BLaER1 (cell line): Measurements from ENCODE around the gene ABCB4.
"Not testable (repeated sequence)": the region's sequence is repeated elsewhere in the genome, so short reads cannot be mapped to it uniquely, and the experiment has no call there.

ENCODE experiments used
- H3K27ac ChIP-seq: shearing (Covaris generic); formaldehyde crosslinking; 2 replicates; pipeline ENCODE4 v1.8.1; 2022
- H3K27me3 ChIP-seq: shearing (Covaris generic); formaldehyde crosslinking; 2 replicates; pipeline ENCODE4 v1.8.1; 2022
- H3K36me3 ChIP-seq: shearing (Covaris generic); formaldehyde crosslinking; 2 replicates; pipeline ENCODE4 v1.8.1; 2022
- H3K4me1 ChIP-seq: shearing (Covaris generic); formaldehyde crosslinking; 2 replicates; pipeline ENCODE4 v1.8.1; 2022
- H3K4me2 ChIP-seq: shearing (Covaris generic); formaldehyde crosslinking; 2 replicates; pipeline ENCODE4 v1.8.1; 2022
- H3K4me3 ChIP-seq: shearing (Covaris generic); formaldehyde crosslinking; 2 replicates; pipeline ENCODE4 v1.8.1; 2022
- H3K9ac ChIP-seq: shearing (Covaris generic); formaldehyde crosslinking; 2 replicates; pipeline ENCODE4 v1.8.1; 2022
- H3K9me3 ChIP-seq: shearing (Covaris generic); formaldehyde crosslinking; 2 replicates; pipeline ENCODE4 v1.8.1; 2022
- H4K20me1 ChIP-seq: shearing (Covaris generic); formaldehyde crosslinking; 2 replicates; pipeline ENCODE4 v1.8.1; 2022
- Cebpa-rat ChIP-seq: shearing (Covaris generic); IDR thresholded peaks from 2 replicates; pipeline ENCODE4 v1.8.1; 2022

The ABCB4 gene

GRCh38 chr7:87480386-87480785, 4.9 kb upstream of the ABCB4 start:
- Histone ChIP-seq H3K36me3 (no peaks in the 10 kb centered on the region), H3K27me3 (no peaks in the 10 kb centered on the region), H3K4me3 (no peak overlapping the region), H3K9ac (no peak overlapping the region), H3K27ac (no peak overlapping the region), H3K4me1 (peaks cover 27% of the 10 kb centered on the region), H4K20me1 (no peaks in the 10 kb centered on the region), H3K9me3 (no peaks in the 10 kb centered on the region), H3K4me2 (no peak overlapping the region)
- no peak for TF ChIP-seq Cebpa-rat

DNA sequence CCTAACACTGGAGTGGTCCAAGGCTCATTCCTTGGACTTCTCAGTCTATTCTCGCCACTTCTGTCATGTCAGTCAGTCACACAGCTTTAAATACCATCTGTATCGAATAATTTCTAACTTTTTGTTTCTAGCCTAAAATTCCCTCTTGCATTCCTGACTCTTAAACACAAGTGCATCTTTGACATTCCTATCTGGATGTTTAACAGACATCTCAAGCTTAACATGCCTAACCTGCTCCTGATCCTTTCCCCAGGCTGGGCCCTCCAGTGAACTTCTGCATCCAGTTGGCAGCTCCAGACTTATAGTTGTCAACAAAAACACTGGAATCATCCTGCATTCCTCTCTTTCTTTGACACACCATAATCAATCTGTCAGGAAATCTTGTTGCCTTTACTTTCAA, 4.5 kb upstream of the ABCB4 start:
- H3K9ac ChIP-seq, result no peak overlapping the region
- H3K9me3 ChIP-seq, result no peaks in the 10 kb centered on the region
- no peak overlapping the region for H3K4me3 ChIP-seq
- H3K27me3 ChIP-seq, result no peaks in the 10 kb centered on the region
- no peaks in the 10 kb centered on the region for H3K36me3 ChIP-seq
- TF ChIP-seq Cebpa-rat, result no peak
- H3K4me2 ChIP-seq, result no peak overlapping the region
- no peak overlapping the region for H3K27ac ChIP-seq
- H4K20me1 ChIP-seq, result no peaks in the 10 kb centered on the region
- H3K4me1 ChIP-seq, result peaks cover 27% of the 10 kb centered on the region

GRCh38 chr7:87476179-87476557, 688 bp upstream of the ABCB4 start:
- Histone ChIP-seq H3K4me1 (peaks cover 27% of the 10 kb centered on the region), H3K9me3 (no peaks in the 10 kb centered on the region), H3K27me3 (no peaks in the 10 kb centered on the region), H3K4me3 (peak overlapping the region; percentile 77), H3K4me2 (peak overlapping the region; percentile 86), H3K9ac (peak overlapping the region; percentile 89), H3K27ac (peak overlapping the region; percentile 94), H3K36me3 (peaks cover 11% of the 10 kb centered on the region), H4K20me1 (no peaks in the 10 kb centered on the region)
- no peak for TF ChIP-seq Cebpa-rat

DNA sequence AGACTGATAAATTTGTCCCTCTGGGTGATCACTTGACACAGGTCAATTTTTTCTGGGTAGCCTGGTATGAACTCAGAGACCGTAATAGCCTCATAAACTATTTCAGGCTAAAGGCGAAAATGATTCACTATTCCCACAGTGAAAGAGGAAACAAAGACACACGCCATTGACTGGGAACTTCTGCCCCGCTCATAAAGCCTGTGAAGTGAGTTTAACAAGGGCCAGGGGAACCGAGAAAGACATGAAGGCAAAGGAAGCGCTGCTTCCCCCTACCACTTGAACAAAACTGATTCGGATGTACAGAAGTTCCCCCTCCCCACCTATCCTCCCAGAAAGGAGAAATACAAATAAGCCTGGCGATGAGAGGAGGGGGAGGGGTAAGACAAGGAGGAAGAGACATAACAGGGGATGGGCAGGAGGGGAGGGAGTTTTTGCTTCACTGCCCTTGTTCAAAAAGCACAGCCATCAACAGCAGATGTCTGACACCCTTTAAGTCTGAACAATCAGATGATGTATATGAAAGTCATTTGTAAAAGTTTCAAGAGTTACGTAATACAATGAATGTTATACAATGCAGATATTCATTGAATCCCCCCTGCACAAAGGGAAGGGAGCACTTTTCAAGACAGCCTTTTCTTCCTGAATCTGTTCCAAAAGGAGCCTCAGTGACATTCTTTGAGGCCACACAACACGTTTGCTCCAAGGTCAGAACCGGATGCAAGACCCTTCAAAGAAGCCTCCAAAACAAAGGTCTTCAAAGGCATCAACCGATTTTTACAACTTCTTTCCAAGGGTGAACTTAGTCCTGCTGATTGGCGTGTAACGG, 734 bp downstream of the ABCB4 start:
- Histone ChIP-seq H3K9me3 (no peaks in the 10 kb centered on the region), H4K20me1 (no peaks in the 10 kb centered on the region), H3K4me3 (peak overlapping the region; percentile 77), H3K4me1 (peaks cover 27% of the 10 kb centered on the region), H3K4me2 (peak overlapping the region; percentile 86), H3K27me3 (no peaks in the 10 kb centered on the region), H3K27ac (peak overlapping the region; percentile 94), H3K9ac (peak overlapping the region; percentile 89), H3K36me3 (peaks cover 11% of the 10 kb centered on the region)
- TF ChIP-seq Cebpa-rat, result 0 out of 2 replicates have a peak, but pooled peaks have one; percentile 37

GRCh38 chr7:87473986-87474385, 1.5 kb downstream of the ABCB4 start:
- Histone ChIP-seq H3K9me3 (no peaks in the 10 kb centered on the region), H4K20me1 (no peaks in the 10 kb centered on the region), H3K9ac (peak overlapping the region; percentile 89), H3K4me1 (peaks cover 27% of the 10 kb centered on the region), H3K4me2 (peak overlapping the region; percentile 86), H3K27me3 (no peaks in the 10 kb centered on the region), H3K27ac (peak overlapping the region; percentile 94), H3K4me3 (peak overlapping the region; percentile 77), H3K36me3 (peaks cover 11% of the 10 kb centered on the region)
- TF ChIP-seq Cebpa-rat, result no peak

- Histone ChIP-seq H3K9me3 (no peaks in the 10 kb centered on the region; the same call in 1 of the 2 replicates), H3K36me3 (peaks cover 11% of the 10 kb centered on the region), H4K20me1 (no peaks in the 10 kb centered on the region), H3K27me3 (no peaks in the 10 kb centered on the region), H3K27ac (peak overlapping the region; percentile 15; the same call in 1 of the 2 replicates), H3K4me1 (peaks cover 27% of the 10 kb centered on the region), H3K9ac (no peak overlapping the region), H3K4me3 (no peak overlapping the region), H3K4me2 (peak overlapping the region; percentile 86)
- no peak for TF ChIP-seq Cebpa-rat
These were observed 2.3 kb downstream of the ABCB4 start for GRCh38 chr7:87473192-87473591.

DNA sequence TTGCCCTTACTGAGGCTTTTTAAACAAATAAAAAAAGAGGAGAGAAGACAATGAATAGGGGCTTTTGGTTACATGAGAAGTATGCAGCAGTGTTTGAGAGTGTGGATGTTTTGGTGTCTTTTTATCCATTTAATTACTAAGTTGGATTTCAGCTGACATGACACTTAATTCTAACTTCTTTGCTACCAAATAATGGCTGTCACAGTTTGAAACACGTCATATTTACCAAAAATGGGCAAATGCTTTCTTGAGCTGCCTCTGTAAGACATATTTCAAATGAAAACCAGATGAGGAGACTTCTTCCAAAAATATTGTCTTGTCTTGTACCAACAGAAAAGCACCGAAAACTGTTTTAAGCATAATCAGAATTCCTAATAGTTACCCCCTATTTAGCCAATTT, 4.0 kb downstream of the ABCB4 start:
- Histone ChIP-seq H4K20me1 (no peaks in the 10 kb centered on the region), H3K36me3 (peaks cover 11% of the 10 kb centered on the region), H3K27ac (no peak overlapping the region), H3K4me1 (peaks cover 25% of the 10 kb centered on the region), H3K4me2 (no peak overlapping the region), H3K4me3 (no peak overlapping the region), H3K9me3 (no peaks in the 10 kb centered on the region; the same call in 1 of the 2 replicates), H3K27me3 (no peaks in the 10 kb centered on the region), H3K9ac (no peak overlapping the region)
- no peak for TF ChIP-seq Cebpa-rat

- not testable (repeated sequence) for H3K4me2 ChIP-seq, H3K27me3 ChIP-seq, H3K9me3 ChIP-seq, H3K9ac ChIP-seq, H4K20me1 ChIP-seq, H3K27ac ChIP-seq, H3K4me3 ChIP-seq
- H3K4me1 ChIP-seq, result peaks cover 14% of the 10 kb centered on the region
- H3K36me3 ChIP-seq, result peaks cover 20% of the 10 kb centered on the region
These were observed 6.3 kb downstream of the ABCB4 start for GRCh38 chr7:87469204-87469603.

DNA sequence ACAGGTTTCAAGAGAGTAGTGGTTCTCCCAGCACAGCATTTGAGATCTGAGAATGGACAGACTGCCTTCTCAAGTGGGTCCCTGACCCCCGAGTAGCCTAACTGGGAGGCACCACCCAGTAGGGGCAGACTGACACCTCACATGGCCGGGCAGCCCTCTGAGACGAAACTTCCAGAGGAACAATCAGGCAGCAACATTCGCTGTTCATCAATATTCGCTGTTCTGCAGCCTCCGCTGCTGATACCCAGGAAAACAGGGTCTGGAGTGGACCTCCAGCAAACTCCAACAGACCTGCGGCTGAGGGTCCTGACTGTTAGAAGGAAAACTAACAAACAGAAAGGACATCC, 10.0 kb downstream of the ABCB4 start:
- not testable (repeated sequence) for H3K4me3 ChIP-seq, H3K9ac ChIP-seq, H3K27me3 ChIP-seq, H3K27ac ChIP-seq, H3K9me3 ChIP-seq, H3K4me1 ChIP-seq, H3K4me2 ChIP-seq, H4K20me1 ChIP-seq
- H3K36me3 ChIP-seq, result peaks cover 34% of the 10 kb centered on the region

DNA sequence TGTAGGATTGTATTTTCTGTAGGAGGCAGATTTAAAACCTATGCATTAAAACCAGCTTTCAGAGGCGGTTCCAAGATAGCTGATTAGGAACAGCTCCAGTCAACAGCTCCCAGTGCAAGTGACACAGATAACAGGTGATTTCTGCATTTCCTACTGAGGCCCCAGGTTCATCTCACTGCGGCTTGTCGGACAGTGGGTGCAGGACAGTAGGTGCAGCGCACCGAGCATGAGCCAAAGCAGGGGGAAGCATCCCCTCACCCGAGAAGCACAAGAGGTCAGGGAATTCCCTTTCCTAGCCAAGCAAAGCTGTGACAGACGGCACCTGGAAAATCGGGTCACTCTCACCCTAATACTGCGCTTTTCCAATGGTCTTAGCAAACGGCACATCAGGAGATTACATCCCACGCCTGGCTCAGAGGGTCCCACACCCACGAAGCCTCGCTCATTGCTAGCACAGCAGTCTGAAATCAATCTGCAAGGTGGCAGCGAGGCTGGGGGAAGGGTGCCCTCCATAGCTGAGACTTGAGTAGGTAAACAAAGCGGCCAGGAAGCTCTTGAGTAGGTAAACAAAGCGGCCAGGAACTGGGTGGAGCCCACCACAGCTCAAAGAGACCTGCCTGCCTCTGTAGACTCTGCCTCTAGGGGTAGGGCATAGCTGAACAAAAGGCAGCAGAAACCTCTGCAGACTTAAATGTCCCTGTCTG, 10.5 kb downstream of the ABCB4 start:
- H3K4me1 ChIP-seq, H3K27ac ChIP-seq, H4K20me1 ChIP-seq, H3K9me3 ChIP-seq, H3K9ac ChIP-seq, H3K4me3 ChIP-seq, H3K4me2 ChIP-seq, H3K27me3 ChIP-seq: not testable (repeated sequence)
- peaks cover 39% of the 10 kb centered on the region for H3K36me3 ChIP-seq
